Mucosa of rectum (tissue), 2 donors: ENCODE data around the gene RBM46.

Experiments used
- H3K27ac ChIP-seq, 2 donors: one replicate each; pipeline ENCODE4 v1.7.0; 2013; ENCODE audit warnings: inconsistent platforms in 2 of 2, low read depth in 2 of 2, low read length in 2 of 2
- H3K27me3 ChIP-seq, 2 donors: one replicate each; pipeline ENCODE4 v1.7.0; 2013; ENCODE audit warnings: low read length in 2 of 2; ENCODE audit not compliant: control insufficient read depth in 2 of 2, insufficient read depth in 2 of 2
- H3K36me3 ChIP-seq, 2 donors: one replicate each; pipeline ENCODE4 v1.7.0; 2013; ENCODE audit warnings: low read length in 2 of 2; ENCODE audit not compliant: control insufficient read depth in 2 of 2, insufficient read depth in 2 of 2
- H3K4me1 ChIP-seq, 2 donors: one replicate each; pipeline ENCODE4 v1.7.0; 2013; ENCODE audit warnings: low read length in 2 of 2, mild to moderate bottlenecking in 1 of 2; ENCODE audit not compliant: control insufficient read depth in 2 of 2, insufficient read depth in 2 of 2
- H3K4me3 ChIP-seq, 2 donors: one replicate each; pipeline ENCODE4 v1.7.0; 2013; ENCODE audit warnings: low read length in 2 of 2
- H3K9ac ChIP-seq, 2 donors: one replicate each; pipeline ENCODE4 v1.7.0; 2013; ENCODE audit warnings: low read length in 2 of 2, low read depth in 1 of 2, mild to moderate bottlenecking in 1 of 2
- H3K9me3 ChIP-seq, 2 donors: one replicate each; pipeline ENCODE4 v1.7.0; 2013; ENCODE audit warnings: low read length in 2 of 2; ENCODE audit not compliant: control insufficient read depth in 2 of 2
- donor health status: healthy.
- donor health status: Normal muscosa, but diverticular disease.

RBM46 gene

GRCh38 chr4:154743683-154744340 is 37.3 kb upstream of the RBM46 start, which contains the start of gene LRAT:
Gene LRAT, plus strand, starts transcription at chr4:154744000. Its CDS starts 327 bp downstream, at chr4:154744327.
- peak within 1 kb of the TSS; percentile 74 to 78 for H3K4me3 ChIP-seq
- H3K27ac ChIP-seq, result no peak within 1 kb of the TSS
- peaks cover 6 to 10% of the 10 kb centered on the region in 2 donors for H3K4me1 ChIP-seq
- no peaks in the 10 kb centered on the region for H3K36me3 ChIP-seq
- no peaks in the 10 kb centered on the region for H3K9me3 ChIP-seq
- peak within 1 kb of the TSS in 1 of 2 donors; percentile 42 for H3K9ac ChIP-seq
- H3K27me3 ChIP-seq, result peaks cover 18 to 37% of the 10 kb centered on the region in 2 donors

- no peaks in the 10 kb centered on the region for H3K9me3 ChIP-seq
- H3K36me3 ChIP-seq, result no peaks in the 10 kb centered on the region
- H3K9ac ChIP-seq, result no peak overlapping the region
- peak overlapping the region; percentile 74 to 78 for H3K4me3 ChIP-seq
- H3K4me1 ChIP-seq, result peaks cover 6 to 10% of the 10 kb centered on the region in 2 donors
- peaks cover 18 to 37% of the 10 kb centered on the region in 2 donors for H3K27me3 ChIP-seq
- H3K27ac ChIP-seq, result no peak overlapping the region
These were observed 36.6 kb upstream of the RBM46 start for GRCh38 chr4:154744341-154744926.

- Histone ChIP-seq H3K27me3 (no peaks in the 10 kb centered on the region), H3K36me3 (no peaks in the 10 kb centered on the region), H3K27ac (no peak overlapping the region), H3K9ac (no peak overlapping the region), H3K4me3 (no peak overlapping the region), H3K9me3 (no peaks in the 10 kb centered on the region), H3K4me1 (no peaks in the 10 kb centered on the region)
These were observed 23.4 kb upstream of the RBM46 start for GRCh38 chr4:154757713-154758112.

GRCh38 chr4:154760895-154761294 is 20.2 kb upstream of the RBM46 start:
- H3K4me3 ChIP-seq, result no peak overlapping the region
- no peaks in the 10 kb centered on the region for H3K27me3 ChIP-seq
- no peaks in the 10 kb centered on the region for H3K4me1 ChIP-seq
- no peak overlapping the region for H3K27ac ChIP-seq
- no peaks in the 10 kb centered on the region for H3K36me3 ChIP-seq
- no peaks in the 10 kb centered on the region for H3K9me3 ChIP-seq
- H3K9ac ChIP-seq, result no peak overlapping the region

- no peaks in the 10 kb centered on the region for H3K4me1 ChIP-seq
- H3K9ac ChIP-seq, result no peak overlapping the region
- H3K27me3 ChIP-seq, result peaks cover 0 to 3% of the 10 kb centered on the region in 2 donors
- H3K4me3 ChIP-seq, result no peak overlapping the region
- H3K9me3 ChIP-seq, result no peaks in the 10 kb centered on the region
- H3K36me3 ChIP-seq, result no peaks in the 10 kb centered on the region
- H3K27ac ChIP-seq, result no peak overlapping the region
These were observed 2.8 kb upstream of the RBM46 start for GRCh38 chr4:154778264-154778663.

- H3K4me1 ChIP-seq, result no peaks in the 10 kb centered on the region
- H3K36me3 ChIP-seq, result no peaks in the 10 kb centered on the region
- H3K4me3 ChIP-seq, result no peak overlapping the region
- no peak overlapping the region for H3K9ac ChIP-seq
- H3K9me3 ChIP-seq, result no peaks in the 10 kb centered on the region
- H3K27ac ChIP-seq, result no peak overlapping the region
- peaks cover 0 to 3% of the 10 kb centered on the region in 2 donors for H3K27me3 ChIP-seq
These were observed 1.6 kb upstream of the RBM46 start for GRCh38 chr4:154779362-154779947.

GRCh38 chr4:154781983-154782293 is 866 bp downstream of the RBM46 start:
- Histone ChIP-seq H3K9me3 (no peaks in the 10 kb centered on the region), H3K27ac (no peak overlapping the region), H3K27me3 (peaks cover 0 to 3% of the 10 kb centered on the region in 2 donors), H3K4me1 (no peaks in the 10 kb centered on the region), H3K4me3 (no peak overlapping the region), H3K9ac (no peak overlapping the region), H3K36me3 (no peaks in the 10 kb centered on the region)

GRCh38 chr4:154807042-154807630 is 26.1 kb downstream of the RBM46 start:
- peaks cover 0 to 2% of the 10 kb centered on the region in 2 donors for H3K4me1 ChIP-seq
- H3K9me3 ChIP-seq, result no peaks in the 10 kb centered on the region

GRCh38 chr4:154818230-154818629 is 37.2 kb downstream of the RBM46 start:
- Histone ChIP-seq H3K4me1 (no peaks in the 10 kb centered on the region), H3K36me3 (no peaks in the 10 kb centered on the region), H3K9ac (no peak overlapping the region), H3K4me3 (no peak overlapping the region), H3K27ac (no peak overlapping the region), H3K27me3 (no peaks in the 10 kb centered on the region), H3K9me3 (no peaks in the 10 kb centered on the region)

More at GRCh38 chr4:154807042-154807630, 26.1 kb downstream of the RBM46 start:
- Histone ChIP-seq H3K36me3 (no peaks in the 10 kb centered on the region), H3K9ac (no peak overlapping the region), H3K4me3 (no peak overlapping the region), H3K27ac (no peak overlapping the region), H3K27me3 (no peaks in the 10 kb centered on the region)

- H3K4me3 ChIP-seq, result no peak overlapping the region
- H3K9ac ChIP-seq, result no peak overlapping the region
- no peaks in the 10 kb centered on the region for H3K4me1 ChIP-seq
- H3K9me3 ChIP-seq, result no peaks in the 10 kb centered on the region
- no peaks in the 10 kb centered on the region for H3K36me3 ChIP-seq
- no peak overlapping the region for H3K27ac ChIP-seq
- no peaks in the 10 kb centered on the region for H3K27me3 ChIP-seq
These were observed 41.7 kb downstream of the RBM46 start for GRCh38 chr4:154822775-154823174.
